HG02588 (cell line): ENCODE data around the gene CAPN7.
"Not testable (repeated sequence)": the region's sequence is repeated elsewhere in the genome, so short reads cannot be mapped to it uniquely, and the experiment has no call there.

ENCODE experiments used
- ATAC-seq: cut with Tn5 transposase; IDR thresholded peaks from one replicate; pipeline ENCODE4 v1.9.1; 2021; ENCODE audit warnings: mild to moderate bottlenecking, moderate library complexity; ENCODE audit not compliant: unreplicated experiment

Gene CAPN7

GRCh38 chr3:15205934-15206661, at the start of gene CAPN7:
Gene CAPN7 (plus strand): TSS chr3:15206246. CDS start chr3:15206496, 250 bp downstream.
- peak; percentile 81 for ATAC-seq

- no peak for ATAC-seq
Observed at GRCh38 chr3:15157441-15157840, 48.6 kb upstream of the CAPN7 start.

- no peak for ATAC-seq
Observed at GRCh38 chr3:15159501-15160136, 46.4 kb upstream of the CAPN7 start.

- no peak for ATAC-seq
Observed at GRCh38 chr3:15160662-15161061, 45.4 kb upstream of the CAPN7 start.

GRCh38 chr3:15161133-15161532, 44.9 kb upstream of the CAPN7 start:
- ATAC-seq: no peak

- not testable (repeated sequence) for ATAC-seq
Observed at GRCh38 chr3:15163656-15164055, 42.4 kb upstream of the CAPN7 start.

- no peak for ATAC-seq
Observed at GRCh38 chr3:15164340-15164739, 41.7 kb upstream of the CAPN7 start.

- ATAC-seq: no peak
Observed at GRCh38 chr3:15165061-15165460, 41.0 kb upstream of the CAPN7 start.

GRCh38 chr3:15166391-15166790, 39.7 kb upstream of the CAPN7 start:
- ATAC-seq: not testable (repeated sequence)

GRCh38 chr3:15171096-15171495, 35.0 kb upstream of the CAPN7 start:
- peak; percentile 51 for ATAC-seq

GRCh38 chr3:15172806-15173205, 33.2 kb upstream of the CAPN7 start:
- no peak for ATAC-seq

GRCh38 chr3:15174953-15175352, 31.1 kb upstream of the CAPN7 start:
- ATAC-seq: no peak

- ATAC-seq: no peak
Observed at GRCh38 chr3:15175605-15176004, 30.4 kb upstream of the CAPN7 start.

GRCh38 chr3:15180042-15180611, 25.9 kb upstream of the CAPN7 start:
- ATAC-seq: peak; percentile 60

- ATAC-seq: no peak
Observed at GRCh38 chr3:15181511-15181910, 24.5 kb upstream of the CAPN7 start.

GRCh38 chr3:15181963-15182362, 24.1 kb upstream of the CAPN7 start:
- ATAC-seq: no peak

- no peak for ATAC-seq
Observed at GRCh38 chr3:15183011-15183410, 23.0 kb upstream of the CAPN7 start.

- no peak for ATAC-seq
Observed at GRCh38 chr3:15185404-15185803, 20.6 kb upstream of the CAPN7 start.

- ATAC-seq: no peak
Observed at GRCh38 chr3:15186101-15186476, 20.0 kb upstream of the CAPN7 start.

GRCh38 chr3:15186477-15187164, 19.4 kb upstream of the CAPN7 start:
- not testable (repeated sequence) for ATAC-seq

GRCh38 chr3:15197340-15198029, 8.6 kb upstream of the CAPN7 start:
- ATAC-seq: no peak
